GM21447 (cell line): Measurements from ENCODE around the gene LTC4S.
"Not testable (repeated sequence)": the region's sequence is repeated elsewhere in the genome, so short reads cannot be mapped to it uniquely, and the experiment has no call there.

Experiments
- ATAC-seq: cut with Tn5 transposase; IDR thresholded peaks from one replicate; pipeline ENCODE4 v1.9.1; 2021; ENCODE audit not compliant: unreplicated experiment

The LTC4S gene, protein sequence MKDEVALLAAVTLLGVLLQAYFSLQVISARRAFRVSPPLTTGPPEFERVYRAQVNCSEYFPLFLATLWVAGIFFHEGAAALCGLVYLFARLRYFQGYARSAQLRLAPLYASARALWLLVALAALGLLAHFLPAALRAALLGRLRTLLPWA

DNA sequence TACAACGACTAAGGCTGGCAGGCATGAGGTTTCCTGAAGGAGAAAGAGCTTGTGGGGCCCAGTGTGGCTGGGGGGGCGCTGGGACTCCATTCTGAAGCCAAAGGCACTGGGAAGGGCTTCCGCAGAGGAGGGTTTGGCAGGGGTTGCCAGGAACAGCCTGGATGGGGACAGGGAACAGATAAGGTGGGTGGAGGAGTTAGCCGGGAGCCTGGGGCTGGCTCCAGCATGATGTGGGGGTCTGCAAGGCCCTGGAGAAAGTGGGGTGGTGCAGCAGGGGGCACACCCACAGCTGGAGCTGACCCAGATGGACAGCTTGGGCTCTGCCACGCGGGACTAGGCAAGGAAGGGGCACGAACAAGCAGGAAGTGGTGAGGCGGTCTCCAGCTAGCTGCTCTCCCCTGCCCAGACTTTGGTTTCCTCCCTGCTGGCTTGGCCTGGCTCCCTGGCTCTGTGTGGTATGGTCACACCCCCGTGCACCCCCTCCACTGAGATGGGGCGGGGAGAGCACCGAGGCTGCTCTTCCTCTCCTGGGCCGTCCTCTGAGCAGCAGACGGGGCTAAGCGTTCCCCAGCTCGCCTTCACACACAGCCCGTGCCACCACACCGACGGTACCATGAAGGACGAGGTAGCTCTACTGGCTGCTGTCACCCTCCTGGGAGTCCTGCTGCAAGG, at the start of gene LTC4S:
Gene LTC4S, plus strand, starts transcription at position 519 of the 672 bp plus-strand sequence. Its CDS starts 95 bp downstream, at position 614.
- no peak for ATAC-seq

DNA sequence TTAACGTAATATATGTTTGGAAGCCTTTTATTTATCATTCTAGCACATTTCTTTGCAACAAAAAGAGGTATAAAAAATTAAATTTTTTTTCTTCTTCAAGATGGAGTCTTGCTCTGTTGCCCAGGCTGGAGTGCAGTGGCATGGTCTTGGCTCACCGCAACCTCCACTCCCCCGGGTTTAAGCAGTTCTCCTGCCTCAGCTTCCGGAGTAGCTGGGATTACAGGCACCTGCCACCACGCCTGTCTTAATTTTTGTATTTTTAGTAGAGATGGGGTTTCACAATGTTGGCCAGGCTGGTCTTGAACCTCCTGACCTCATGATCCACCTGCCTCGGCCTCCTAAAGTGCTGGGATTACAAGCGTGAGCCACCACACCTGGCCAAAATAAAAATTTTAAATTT, 49.7 kb upstream of the LTC4S start:
- not testable (repeated sequence) for ATAC-seq

DNA sequence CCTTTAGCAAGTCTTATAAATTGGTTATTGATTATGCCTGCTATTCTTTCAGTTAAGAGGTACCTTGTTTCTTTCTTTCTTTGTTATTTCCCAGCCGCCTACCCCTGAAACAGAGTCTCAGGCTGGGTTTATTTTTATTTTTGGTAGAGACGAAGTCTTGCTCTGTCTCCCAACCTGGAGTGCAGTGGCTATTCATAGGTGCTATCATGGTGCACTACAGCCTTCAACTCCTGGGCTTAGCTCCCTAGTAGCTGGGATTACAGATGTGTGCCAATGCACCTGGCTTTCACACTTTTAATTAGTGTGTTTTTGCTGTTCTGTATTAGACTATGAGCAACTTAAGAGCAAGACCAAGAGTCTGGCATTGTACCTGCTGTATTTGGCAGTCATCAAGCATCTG, 46.9 kb upstream of the LTC4S start:
- no peak for ATAC-seq

DNA sequence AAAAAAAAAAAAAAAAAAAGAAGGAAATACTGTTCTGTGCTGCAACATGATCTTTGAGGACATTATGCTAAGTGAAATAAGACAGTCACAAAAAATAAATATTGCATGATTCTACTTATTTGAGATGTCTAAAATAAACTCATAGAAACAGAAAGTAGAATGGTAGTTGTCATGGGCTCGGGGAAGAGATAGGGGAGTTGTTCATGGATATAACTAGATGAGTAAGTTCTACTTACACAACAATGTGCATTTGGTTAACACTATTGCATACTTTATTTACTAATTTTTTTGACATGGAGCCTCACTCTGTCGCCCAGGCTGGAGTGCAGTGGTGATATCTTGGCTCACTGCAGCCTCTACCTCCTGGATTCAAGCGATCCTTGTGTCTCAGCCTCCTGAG, 46.0 kb upstream of the LTC4S start:
- no peak for ATAC-seq

DNA sequence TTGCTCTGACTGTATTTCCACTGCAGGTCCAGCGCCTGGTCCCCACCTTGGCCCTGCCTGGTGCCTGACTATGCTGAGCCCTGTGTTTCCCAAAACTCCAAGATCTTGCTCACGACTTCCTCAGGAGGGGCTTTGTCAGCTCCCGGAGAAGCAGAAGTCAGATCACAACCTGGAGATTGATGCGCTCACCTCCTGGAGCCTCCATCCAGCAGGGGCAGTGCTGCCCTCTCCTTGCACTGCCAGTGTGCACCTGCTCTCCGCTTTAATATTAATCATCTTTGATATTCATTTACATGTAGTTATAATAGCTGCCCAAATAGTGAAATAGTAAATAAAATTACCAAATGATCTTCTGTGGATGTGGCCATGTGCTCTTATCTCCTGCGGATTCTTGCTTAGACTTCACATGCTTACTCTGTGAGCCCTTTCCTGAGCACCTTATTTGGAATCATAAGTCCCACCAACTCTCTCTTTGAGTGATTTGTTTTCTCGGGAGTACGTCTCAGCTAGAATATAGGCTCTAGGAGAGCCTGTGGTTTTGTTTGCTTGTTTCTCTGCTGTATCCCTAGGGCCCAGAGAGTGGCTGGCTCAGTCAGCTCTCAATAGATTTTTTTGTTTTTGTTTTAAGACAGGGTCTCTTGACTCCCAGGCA, 43.8 kb upstream of the LTC4S start:
- ATAC-seq, result no peak

DNA sequence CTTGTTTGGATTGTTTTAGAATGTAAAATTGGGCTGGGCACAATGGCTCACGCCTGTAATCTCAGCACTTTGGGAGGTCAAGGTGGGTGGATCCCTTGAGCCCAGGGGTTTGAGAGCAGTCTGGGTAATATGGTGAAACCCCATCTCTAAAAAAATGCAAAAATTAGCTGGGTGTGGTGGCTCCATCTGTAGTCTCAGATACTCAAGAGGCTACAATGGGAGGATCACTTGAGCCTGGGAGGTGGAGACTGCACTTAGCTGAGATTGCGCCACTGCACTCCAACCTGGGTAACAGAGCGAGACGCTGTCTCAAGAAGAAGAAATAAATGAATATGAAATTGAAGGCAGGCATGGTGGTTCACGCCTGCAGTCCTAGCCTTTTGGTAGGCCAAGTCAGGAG, 39.8 kb upstream of the LTC4S start:
- no peak for ATAC-seq

DNA sequence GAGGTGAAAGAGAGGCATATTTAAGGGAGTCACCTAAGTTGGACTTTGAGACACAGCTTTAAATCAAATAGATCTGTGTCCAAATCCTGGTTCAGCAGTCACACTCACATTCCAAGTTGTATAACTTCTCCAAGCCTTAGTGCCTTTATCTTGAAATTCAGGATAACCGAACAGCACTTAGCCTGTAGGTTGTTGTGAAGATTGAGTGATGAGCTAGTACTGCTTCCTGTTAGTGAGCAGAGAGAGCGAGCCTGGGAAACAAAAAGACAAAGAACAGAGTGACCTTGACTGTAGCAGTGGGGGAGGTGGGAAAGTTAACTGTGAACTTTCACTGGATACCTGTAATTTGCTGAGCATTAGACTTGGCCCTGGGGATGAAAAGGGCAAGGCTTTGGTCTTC, 38.8 kb upstream of the LTC4S start:
- no peak for ATAC-seq

DNA sequence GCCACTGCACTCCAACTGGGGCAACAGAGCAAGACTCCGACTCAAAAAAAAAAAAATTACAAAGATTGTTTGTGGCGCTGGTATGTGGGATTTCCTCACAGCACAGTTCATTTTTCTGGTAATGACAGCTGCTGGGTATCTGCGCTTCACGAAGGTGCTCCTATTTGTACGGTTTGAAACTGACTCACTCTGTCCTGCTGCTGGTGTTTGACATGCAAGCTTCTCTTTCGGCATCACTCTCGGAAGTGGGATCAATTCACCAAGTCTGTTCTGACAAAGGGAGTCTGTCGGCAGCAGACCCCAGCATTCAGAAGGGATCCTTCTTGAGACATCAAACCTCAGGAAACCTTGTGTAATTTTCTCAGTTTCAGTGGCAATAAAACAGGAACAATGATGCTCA, 34.8 kb upstream of the LTC4S start:
- no peak for ATAC-seq

DNA sequence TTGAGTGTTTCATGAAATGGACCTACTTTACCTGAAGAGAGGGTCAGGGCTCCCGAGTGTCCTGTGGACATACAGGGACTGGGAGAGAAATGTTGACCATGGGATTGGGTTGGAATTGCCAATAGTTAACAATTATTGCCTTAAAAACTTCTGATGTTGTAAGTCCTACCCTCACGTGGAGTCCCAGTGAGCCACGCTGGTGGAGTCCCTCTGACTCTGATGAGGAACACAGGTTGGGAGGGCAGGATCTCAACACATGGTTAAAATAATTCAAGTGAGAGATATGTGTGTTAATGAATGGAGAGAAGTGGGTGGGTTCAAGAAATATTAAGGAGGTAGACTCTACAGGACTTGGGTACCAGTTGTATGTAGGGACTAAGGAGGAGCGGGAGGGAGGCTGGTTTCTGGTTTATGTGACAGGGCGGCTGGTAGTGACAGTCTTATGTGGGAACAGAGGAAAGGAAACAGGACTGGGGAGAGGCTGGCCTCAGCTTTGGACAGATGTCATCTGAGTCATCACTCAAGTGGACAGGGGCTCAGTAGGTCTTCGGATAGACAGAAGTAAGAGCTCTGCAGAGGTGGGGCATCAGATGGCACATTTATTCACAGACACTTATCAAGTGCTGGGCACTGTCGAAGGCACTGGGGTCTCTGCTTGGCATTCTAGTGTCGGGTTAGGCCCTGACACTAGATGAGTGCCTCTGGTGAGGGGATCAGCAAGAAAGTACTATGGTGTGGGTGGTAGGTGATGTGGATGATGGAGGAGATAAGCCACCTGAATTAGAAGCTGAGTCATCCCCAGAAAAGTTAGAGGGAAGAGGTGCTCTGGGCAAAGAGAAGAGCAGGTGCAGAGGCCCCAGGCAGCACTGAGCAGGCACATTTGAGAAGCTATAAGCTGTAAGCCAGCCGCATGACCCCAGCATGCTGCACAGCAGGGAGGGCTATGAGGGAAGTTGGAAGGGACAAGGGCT, 33.9 kb upstream of the LTC4S start:
- ATAC-seq, result peak; percentile 55

DNA sequence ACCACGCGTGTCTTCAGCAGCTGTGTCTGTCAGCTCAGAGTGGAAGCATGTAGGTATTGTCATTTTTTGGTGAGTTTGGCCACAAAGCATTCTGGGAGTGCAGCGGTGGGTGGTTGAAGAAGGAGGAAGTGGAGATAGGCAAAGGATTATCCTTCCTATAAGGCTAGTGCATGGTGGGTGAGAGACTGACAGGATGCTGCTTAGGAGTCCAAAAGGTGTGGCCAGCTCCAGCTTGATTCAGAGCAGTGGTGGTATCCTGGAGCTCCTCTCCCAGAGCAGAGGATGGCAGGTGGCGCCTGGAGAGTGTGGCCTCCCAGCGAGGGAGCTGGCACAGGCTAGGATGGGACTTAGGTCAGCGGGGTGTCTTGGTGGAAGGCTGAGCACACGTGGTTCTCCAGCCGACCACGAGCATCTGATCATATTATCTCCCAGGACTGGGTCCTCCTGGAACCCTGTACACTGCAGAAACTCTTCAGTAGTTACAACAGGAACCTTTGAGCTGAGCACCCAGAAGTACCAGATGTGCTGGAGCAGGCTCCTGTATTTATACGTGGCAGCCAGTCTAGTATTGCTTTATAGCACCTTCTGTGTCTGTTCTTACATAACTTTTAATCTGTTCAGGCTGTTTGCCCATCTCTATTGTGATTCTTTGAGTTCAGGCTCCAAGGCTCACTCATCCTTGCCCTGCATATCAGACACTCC, 31.6 kb upstream of the LTC4S start:
- ATAC-seq, result peak; percentile 43

DNA sequence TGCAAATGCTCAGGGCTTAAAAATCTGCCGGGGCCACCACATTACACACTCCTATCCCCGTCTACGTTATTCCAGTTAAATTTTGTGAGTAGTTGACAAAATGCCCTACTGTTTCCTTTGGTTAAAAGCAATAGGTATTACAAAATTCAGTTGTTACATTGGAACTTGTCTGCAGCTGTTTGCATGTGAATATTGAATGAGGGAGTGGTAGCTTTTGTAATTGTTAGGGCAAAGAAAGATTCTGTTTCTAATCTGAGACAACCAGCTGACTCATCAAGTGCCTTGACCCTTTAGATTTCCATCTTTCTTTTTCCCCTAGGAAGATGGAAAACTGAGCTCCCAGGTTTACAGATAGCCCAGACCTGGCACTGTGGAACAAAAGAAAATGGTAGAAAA, 31.0 kb upstream of the LTC4S start:
- no peak for ATAC-seq

DNA sequence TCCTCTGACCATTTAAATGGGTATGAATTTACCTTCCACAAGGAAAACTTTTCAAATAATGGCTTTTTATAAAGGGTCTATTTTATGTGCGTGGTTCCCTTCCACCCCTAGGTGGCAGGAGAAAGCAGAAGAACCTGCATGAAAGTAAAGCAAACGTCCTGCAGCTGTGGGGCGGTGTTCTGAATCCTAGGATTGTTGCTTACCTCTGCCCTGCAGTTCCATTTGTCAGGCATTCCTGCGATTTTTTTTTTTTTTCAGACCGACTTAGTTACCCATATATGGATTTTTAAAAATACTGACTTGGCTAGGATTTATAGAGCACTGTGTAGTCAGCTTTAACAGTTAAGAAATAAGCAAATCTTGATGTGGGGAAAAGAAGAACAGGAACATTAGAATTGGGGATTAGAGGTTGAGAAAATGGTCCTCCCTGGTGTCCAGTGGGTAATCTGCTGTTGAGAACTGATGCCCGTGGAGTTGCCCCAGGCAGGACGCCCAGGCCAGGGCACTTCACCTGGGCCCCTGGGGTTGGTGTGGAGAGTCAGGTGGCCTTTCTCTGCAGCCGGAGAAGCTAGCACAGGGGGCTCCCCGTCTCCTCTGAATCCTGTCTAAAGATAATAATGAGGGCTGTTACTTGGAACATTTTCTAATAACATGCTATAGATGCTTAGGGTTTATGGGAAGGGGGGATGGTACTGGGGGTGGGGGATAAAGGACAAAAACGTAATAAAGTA, 30.4 kb upstream of the LTC4S start:
- ATAC-seq, result no peak

DNA sequence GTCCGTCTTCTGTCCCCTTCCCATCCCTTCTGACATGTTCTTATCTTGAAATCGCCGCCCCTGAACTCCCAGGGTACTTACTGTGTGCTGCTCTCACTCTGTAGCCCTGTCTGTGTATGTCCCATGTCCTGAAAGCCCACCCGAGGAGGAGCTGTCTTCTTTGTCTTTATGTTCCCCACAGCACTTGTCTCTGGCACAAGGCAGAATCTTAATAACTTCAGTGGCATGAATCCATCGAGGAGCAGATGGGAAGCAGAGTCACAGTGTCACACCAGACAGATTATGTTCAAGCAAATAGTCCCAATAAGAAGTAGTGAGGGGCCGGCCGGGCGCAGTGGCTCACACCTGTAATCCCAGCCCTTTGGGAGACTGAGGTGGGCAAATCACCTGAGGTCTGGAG, 29.7 kb upstream of the LTC4S start:
- no peak for ATAC-seq

DNA sequence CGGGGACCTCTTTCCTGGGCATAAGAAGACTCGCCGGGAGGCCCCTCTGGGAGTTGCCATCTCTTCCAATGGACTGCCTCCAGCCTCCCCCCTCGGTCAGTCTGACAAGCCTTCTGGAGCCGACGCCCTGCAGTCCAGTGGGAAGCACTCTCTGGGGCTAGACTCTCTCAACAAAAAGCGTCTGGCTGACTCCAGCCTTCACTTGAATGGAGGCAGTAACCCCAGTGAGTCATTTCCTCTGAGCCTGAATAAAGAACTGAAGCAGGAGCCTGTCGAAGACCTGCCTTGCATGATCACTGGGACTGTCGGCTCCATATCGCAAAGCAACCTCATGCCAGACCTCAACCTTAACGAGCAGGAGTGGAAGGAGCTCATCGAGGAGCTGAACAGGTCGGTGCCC, 28.4 kb upstream of the LTC4S start:
- ATAC-seq, result no peak

DNA sequence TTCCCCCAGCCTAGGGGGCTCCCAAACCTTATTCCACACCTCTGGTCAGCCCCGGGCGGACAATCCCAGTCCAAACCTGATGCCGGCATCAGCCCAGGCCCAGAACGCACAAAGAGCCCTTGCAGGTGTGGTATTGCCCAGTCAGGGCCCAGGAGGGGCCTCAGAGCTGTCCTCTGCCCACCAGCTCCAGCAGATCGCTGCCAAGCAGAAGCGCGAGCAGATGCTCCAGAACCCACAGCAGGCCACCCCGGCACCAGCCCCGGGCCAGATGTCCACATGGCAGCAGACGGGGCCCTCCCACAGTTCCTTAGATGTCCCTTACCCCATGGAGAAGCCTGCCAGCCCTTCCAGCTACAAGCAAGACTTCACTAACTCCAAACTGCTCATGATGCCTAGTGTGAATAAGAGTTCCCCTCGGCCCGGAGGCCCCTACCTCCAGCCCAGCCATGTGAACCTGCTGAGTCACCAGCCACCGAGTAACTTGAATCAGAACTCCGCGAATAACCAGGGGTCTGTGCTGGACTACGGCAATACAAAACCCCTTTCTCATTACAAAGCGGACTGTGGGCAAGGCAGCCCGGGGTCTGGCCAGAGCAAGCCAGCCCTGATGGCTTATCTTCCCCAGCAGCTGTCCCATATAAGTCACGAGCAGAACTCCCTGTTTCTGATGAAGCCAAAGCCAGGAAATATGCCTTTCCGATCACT, 27.6 kb upstream of the LTC4S start:
- no peak for ATAC-seq

DNA sequence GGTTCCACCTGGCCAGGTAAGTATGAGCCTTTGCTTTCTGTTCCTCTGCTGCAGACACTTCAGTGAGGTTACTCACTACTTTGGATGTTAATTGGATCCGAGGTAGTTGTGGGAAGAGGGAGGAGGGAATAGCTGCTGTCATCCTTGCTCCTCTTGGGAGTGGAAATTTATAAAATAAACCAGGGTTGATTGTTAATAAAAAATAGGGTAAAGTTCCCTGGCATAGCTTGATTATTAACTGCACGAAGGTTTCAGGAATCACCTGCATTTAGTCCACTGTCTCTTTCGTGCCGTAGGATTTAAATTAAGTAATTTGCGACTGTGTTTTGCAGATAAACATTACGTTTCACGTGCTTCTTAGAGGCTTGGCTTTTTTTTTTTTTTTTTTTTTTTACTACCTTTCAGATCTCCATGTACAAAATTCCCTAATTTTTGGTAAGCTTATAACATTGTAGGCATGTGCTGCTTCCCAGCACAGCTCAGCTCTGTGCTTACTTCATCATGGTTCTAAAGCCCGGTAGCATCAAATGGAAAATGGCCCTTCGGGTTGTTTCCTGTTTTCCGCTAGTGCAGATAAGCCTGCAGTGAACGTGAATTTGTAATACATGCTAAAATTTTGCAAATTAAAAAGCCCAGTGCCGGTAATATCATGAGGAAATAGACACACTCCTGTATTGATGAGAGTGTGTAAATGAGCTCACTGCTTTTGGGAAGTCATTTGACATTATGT, 26.9 kb upstream of the LTC4S start:
- ATAC-seq, result no peak

DNA sequence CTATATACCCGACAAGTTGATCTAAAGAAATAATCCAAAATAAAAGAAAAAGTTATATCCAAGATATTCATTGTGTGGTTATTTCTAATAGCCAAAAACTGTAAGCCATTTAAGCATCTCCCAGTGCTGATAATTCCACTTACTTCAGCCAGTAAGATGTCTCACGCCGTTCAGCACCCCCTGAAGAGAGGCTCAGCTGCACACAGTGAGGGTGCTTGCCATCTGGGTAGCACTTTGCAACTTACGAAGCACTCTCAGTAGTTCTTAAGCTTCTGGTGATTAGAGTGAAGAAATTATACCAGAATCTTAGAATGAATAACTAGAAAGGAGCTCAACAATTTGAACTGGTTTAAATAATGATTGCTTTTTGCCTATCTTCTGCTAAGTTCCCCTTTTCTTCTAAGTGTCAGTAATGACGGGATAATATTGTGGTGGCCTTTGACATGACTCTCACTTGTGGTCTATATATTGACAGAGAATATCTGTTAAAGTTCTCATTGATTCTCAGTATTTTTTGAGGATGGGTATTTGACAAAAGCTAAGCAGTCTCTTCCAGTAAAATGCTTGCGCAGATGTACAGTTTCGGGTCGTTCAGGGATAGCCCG, 26.2 kb upstream of the LTC4S start:
- ATAC-seq, result no peak

DNA sequence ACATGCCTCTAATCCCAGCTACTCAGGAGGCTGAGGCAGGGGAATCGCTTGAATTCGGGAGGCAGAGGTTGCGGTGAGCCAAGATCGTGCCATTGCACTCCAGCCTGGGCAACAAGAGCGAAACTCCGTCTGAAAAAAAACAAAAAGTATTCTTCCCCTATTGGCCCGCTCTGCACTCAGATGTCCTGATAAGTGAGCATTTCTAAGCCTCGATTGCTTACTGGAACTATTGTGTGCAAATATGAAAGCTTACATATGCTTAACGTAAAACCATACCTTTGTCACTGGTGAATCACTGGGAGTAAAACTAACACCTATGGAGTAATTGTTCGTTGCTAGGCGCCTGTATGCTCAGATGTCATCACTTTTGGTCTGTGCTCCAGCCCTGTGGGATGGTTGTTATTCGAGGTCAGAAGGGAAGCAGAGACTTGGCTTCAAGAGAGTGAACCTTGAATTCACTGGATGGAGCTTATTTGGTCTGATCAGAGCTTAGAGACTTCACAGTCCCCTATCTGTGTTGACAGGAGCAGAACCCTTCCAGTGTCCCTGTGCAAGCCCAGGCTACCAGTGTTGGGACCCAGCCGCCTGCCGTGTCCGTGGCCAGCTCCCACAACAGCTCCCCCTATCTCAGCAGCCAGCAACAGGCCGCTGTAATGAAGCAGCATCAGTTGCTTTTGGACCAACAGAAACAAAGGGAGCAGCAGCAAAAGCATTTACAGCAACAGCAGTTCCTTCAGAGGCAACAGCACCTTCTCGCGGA, 25.3 kb upstream of the LTC4S start:
- ATAC-seq, result no peak
